GM18858 (cell line): ENCODE measurements around the gene TMCO6.

Experiments used
- ATAC-seq: cut with Tn5 transposase; IDR thresholded peaks from one replicate; pipeline ENCODE4 v1.9.1; 2021; ENCODE audit not compliant: unreplicated experiment

Gene TMCO6

GRCh38 chr5:140672455-140673186 lies 33.4 kb downstream of the TMCO6 start:
- ATAC-seq, result no peak

- ATAC-seq, result no peak
These were observed 34.1 kb downstream of the TMCO6 start, which contains the start of gene DND1 for GRCh38 chr5:140673187-140673976. DND1 (minus strand) TSS chr5:140673576; CDS start chr5:140673542, 34 bp downstream.

- ATAC-seq, result no peak
These were observed 35.0 kb downstream of the TMCO6 start for GRCh38 chr5:140674211-140674610.

GRCh38 chr5:140674629-140675028 lies 35.4 kb downstream of the TMCO6 start:
- ATAC-seq, result no peak

GRCh38 chr5:140677947-140678346 lies 38.7 kb downstream of the TMCO6 start:
- peak; percentile 42 for ATAC-seq

- no peak for ATAC-seq
These were observed 39.7 kb downstream of the TMCO6 start for GRCh38 chr5:140678993-140679392.

- ATAC-seq, result no peak
These were observed 51.2 kb downstream of the TMCO6 start for GRCh38 chr5:140690376-140690932.

GRCh38 chr5:140690941-140691924 lies 52.0 kb downstream of the TMCO6 start, which contains the start of the genes HARS1 and HARS2:
HARS1 (minus strand) TSS chr5:140691370; CDS start chr5:140691304, 66 bp downstream.
HARS2 (plus strand) TSS chr5:140691455; CDS start chr5:140691649, 194 bp downstream.
- ATAC-seq, result peak; percentile 93

GRCh38 chr5:140694276-140694675 lies 55.0 kb downstream of the TMCO6 start:
- no peak for ATAC-seq
